Measurements from ENCODE around the gene DET1. TPM values are rescaled to one million over a fixed set of nuclear protein-coding genes. Genes with fewer than 3 reads are reported as not detected.

The DET1 gene
- total RNA-seq, 2 donors from 2014 or later: 4.4 to 4.8 TPM

- H3K4me1 Mint-ChIP-seq: peaks cover 61% of the 10 kb centered on the region
Observed at GRCh38 chr15:88539441-88539840, 7.0 kb downstream of the DET1 start.

GRCh38 chr15:88538972-88539371 lies 7.5 kb downstream of the DET1 start:
- DNase-seq: no peak
- H3K27me3 ChIP-seq (ENCODE audit: control insufficient read depth, insufficient read depth, low read length, poor library complexity, severe bottlenecking): no peaks in the 10 kb centered on the region
- Mint-ChIP-seq H3K27ac (peak overlapping the region; percentile 94), H3K9me3 (peaks cover 22% of the 10 kb centered on the region), H3K4me1 (peaks cover 57% of the 10 kb centered on the region), H3K27me3 (ENCODE audit: insufficient read depth) (no peaks in the 10 kb centered on the region), H3K4me3 (peak overlapping the region; percentile 81), H3K36me3 (ENCODE audit: low read depth) (peaks cover 45% of the 10 kb centered on the region)
- H3K9me3 ChIP-seq (ENCODE audit: control insufficient read depth, low read length): peaks cover 26% of the 10 kb centered on the region
- no peak for TF ChIP-seq CTCF (conservative IDR thresholded peaks at IDR 0.05)
- peak overlapping the region; percentile 76 for H3K27ac ChIP-seq (ENCODE audit: low read depth, low read length)
- WGBS, 2 experiments (ENCODE audit: insufficient coverage in 1 of 2, insufficient read length in 1 of 2): 65 to 80% methylated on average over 1 to 9 of the region's 9 CpGs
- H3K4me3 ChIP-seq (ENCODE audit: low read length): peak overlapping the region; percentile 95
- peaks cover 8% of the 10 kb centered on the region for H3K4me1 ChIP-seq (ENCODE audit: control insufficient read depth, insufficient read depth, low read length)
- peak overlapping the region; percentile 97 for H3K9ac ChIP-seq (ENCODE audit: extremely low read depth, low read length, poor library complexity, severe bottlenecking)
- peaks cover 38% of the 10 kb centered on the region for H3K36me3 ChIP-seq (ENCODE audit: control insufficient read depth, insufficient read depth, low read length)

More at GRCh38 chr15:88539441-88539840, 7.0 kb downstream of the DET1 start:
- no peaks in the 10 kb centered on the region for H3K27me3 Mint-ChIP-seq (ENCODE audit: insufficient read depth)
- H3K4me3 Mint-ChIP-seq: peak overlapping the region; percentile 81
- no peak for DNase-seq
- H3K27ac Mint-ChIP-seq: peak overlapping the region; percentile 94
- no peak for TF ChIP-seq CTCF (conservative IDR thresholded peaks at IDR 0.05)
- H3K36me3 ChIP-seq (ENCODE audit: control insufficient read depth, insufficient read depth, low read length): peaks cover 43% of the 10 kb centered on the region
- 63 to 92% methylated on average over 2 to 4 of the region's 4 CpGs for WGBS, 2 experiments (ENCODE audit: insufficient coverage in 1 of 2, insufficient read length in 1 of 2)
- H3K9ac ChIP-seq (ENCODE audit: extremely low read depth, low read length, poor library complexity, severe bottlenecking): peak overlapping the region; percentile 97
- peak overlapping the region; percentile 6 for H3K27ac ChIP-seq (ENCODE audit: low read depth, low read length)
- H3K27me3 ChIP-seq (ENCODE audit: control insufficient read depth, insufficient read depth, low read length, poor library complexity, severe bottlenecking): no peaks in the 10 kb centered on the region
- H3K4me3 ChIP-seq (ENCODE audit: low read length): peak overlapping the region; percentile 95
- peaks cover 18% of the 10 kb centered on the region for H3K9me3 Mint-ChIP-seq
- peaks cover 46% of the 10 kb centered on the region for H3K36me3 Mint-ChIP-seq (ENCODE audit: low read depth)
- peaks cover 22% of the 10 kb centered on the region for H3K9me3 ChIP-seq (ENCODE audit: control insufficient read depth, low read length)
- H3K4me1 ChIP-seq (ENCODE audit: control insufficient read depth, insufficient read depth, low read length): peaks cover 12% of the 10 kb centered on the region

GRCh38 chr15:88537591-88538317 lies 8.7 kb downstream of the DET1 start:
- Mint-ChIP-seq H3K27me3 (ENCODE audit: insufficient read depth) (no peaks in the 10 kb centered on the region), H3K4me3 (peak overlapping the region; percentile 81), H3K4me1 (peaks cover 45% of the 10 kb centered on the region), H3K9me3 (peaks cover 28% of the 10 kb centered on the region), H3K36me3 (ENCODE audit: low read depth) (peaks cover 38% of the 10 kb centered on the region), H3K27ac (peak overlapping the region; percentile 86)
- TF ChIP-seq CTCF (conservative IDR thresholded peaks at IDR 0.05): no peak
- 82 to 93% methylated on average over 7 of the region's 7 CpGs for WGBS, 2 experiments (ENCODE audit: insufficient coverage in 1 of 2, insufficient read length in 1 of 2)
- Histone ChIP-seq H3K9me3 (ENCODE audit: control insufficient read depth, low read length) (peaks cover 32% of the 10 kb centered on the region), H3K9ac (ENCODE audit: extremely low read depth, low read length, poor library complexity, severe bottlenecking) (peak overlapping the region; percentile 40), H3K4me1 (ENCODE audit: control insufficient read depth, insufficient read depth, low read length) (peaks cover 3% of the 10 kb centered on the region), H3K4me3 (ENCODE audit: low read length) (no peak overlapping the region), H3K36me3 (ENCODE audit: control insufficient read depth, insufficient read depth, low read length) (peaks cover 26% of the 10 kb centered on the region), H3K27ac (ENCODE audit: low read depth, low read length) (peak overlapping the region; percentile 21), H3K27me3 (ENCODE audit: control insufficient read depth, insufficient read depth, low read length, poor library complexity, severe bottlenecking) (no peaks in the 10 kb centered on the region)
- DNase-seq: peak; percentile 48
